Panc1 (cell line): ENCODE results near the gene BACH2. TPM values are rescaled to one million over a fixed set of nuclear protein-coding genes. Genes with fewer than 3 reads are reported as not detected.

Experiments
- ATAC-seq: fragments of 200-7000 bp; cut with Tn5 transposase; 2 replicates; pipeline ENCODE4 v1.9.1; 2020; ENCODE audit warnings: mild to moderate bottlenecking, moderate library complexity
- BruUV-seq: library from RNA; stranded (reverse); fragments of 400-500 nt; replicated peaks from 2 replicates; lab custom pipeline; 2021; lab: Mats Ljungman, UMichigan
- CTCF ChIA-PET: fragments of 300-600 bp; sonication (Branson Sonifier 250); formaldehyde crosslinking; loops from one replicate; lab custom pipeline; 2022; ENCODE audit warnings: antibody characterized with exemption; lab: Charles Lee
- POLR2A ChIA-PET: fragments of 300-600 bp; sonication (Branson Sonifier 250); formaldehyde crosslinking; loops from one replicate; lab custom pipeline; 2022; ENCODE audit warnings: antibody characterized with exemption; lab: Charles Lee
- DNase-seq: peaks from one replicate; pipeline ENCODE4 v3.0.0-alpha.2; 2010; ENCODE audit warnings: low read depth, low spot score
- H3K27ac ChIP-seq: 2 replicates; pipeline ENCODE4 v1.5.1; 2011; ENCODE audit warnings: mild to moderate bottlenecking, low read length, inconsistent platforms
- H3K27me3 ChIP-seq: fragments of 200-500 bp; sonication (Bioruptor generic); 2 replicates; pipeline ENCODE4 v1.6.0; 2014; ENCODE audit warnings: low read length, inconsistent platforms; ENCODE audit not compliant: control insufficient read depth, insufficient read depth
- H3K36me3 ChIP-seq: fragments of 200-500 bp; sonication (Bioruptor generic); 2 replicates; pipeline ENCODE4 v1.5.1; 2014; ENCODE audit warnings: inconsistent platforms, mild to moderate bottlenecking, low read length, moderate library complexity; ENCODE audit not compliant: control insufficient read depth, insufficient read depth
- H3K4me1 ChIP-seq: 2 replicates; pipeline ENCODE4 v1.5.1; 2011; ENCODE audit warnings: inconsistent platforms, mild to moderate bottlenecking, low read length, moderate library complexity; ENCODE audit not compliant: control insufficient read depth, insufficient read depth
- H3K4me3 ChIP-seq, 2 experiments: 2 replicates each; pipeline ENCODE4 v1.5.1; 2011 to 2012; ENCODE audit warnings: low read depth in 2 of 2, low read length in 2 of 2, mild to moderate bottlenecking in 2 of 2, inconsistent platforms in 1 of 2, moderate library complexity in 1 of 2
- H3K9me3 ChIP-seq: fragments of 200-500 bp; sonication (Bioruptor generic); 2 replicates; pipeline ENCODE4 v1.5.1; 2014; ENCODE audit warnings: low read depth, mild to moderate bottlenecking, inconsistent platforms, low read length, moderate library complexity; ENCODE audit not compliant: control insufficient read depth, insufficient read depth
- POLR2AphosphoS5 ChIP-seq: IDR thresholded peaks from 2 replicates; pipeline ENCODE4 v1.6.1; 2012; ENCODE audit warnings: mild to moderate bottlenecking, low read depth, low read length, moderate library complexity
- SIN3A ChIP-seq: IDR thresholded peaks from 2 replicates; pipeline ENCODE4 v1.6.1; 2012; ENCODE audit warnings: low read depth, mild to moderate bottlenecking, low read length, moderate library complexity, borderline replicate concordance; ENCODE audit not compliant: insufficient read depth
- TCF7L2 ChIP-seq: IDR thresholded peaks from 2 replicates; pipeline ENCODE4 v1.6.1; 2011; ENCODE audit warnings: mild to moderate bottlenecking, low read depth, low read length, inconsistent platforms
- in situ Hi-C: cut with HindIII; loops from 2 replicates; pipeline ENCODE4 v1.10.0; 2016; ENCODE audit warnings: low sequenced_read_pairs, low pct_unique_long_range_greater_than_20kb
- intact Hi-C: fragments of 100-400 bp; cut with micrococcal nuclease; formaldehyde crosslinking; loops from one replicate; pipeline ENCODE4 v1.10.0; 2022; ENCODE audit not compliant: unreplicated experiment
- total RNA-seq: library from RNA; stranded (reverse); gene quantifications from one replicate; pipeline ENCODE4 v1.2.1, GENCODE V29; 2021; ENCODE audit not compliant: unreplicated experiment
- TF ChIP-seq, protein P1 (sequence below), 2 experiments: IDR thresholded peaks; 2 replicates each; pipeline ENCODE4 v1.6.1; 2011 to 2012; ENCODE audit warnings: low read depth in 2 of 2, control low read depth in 1 of 2, low read length in 1 of 2, mild to moderate bottlenecking in 1 of 2, moderate library complexity in 1 of 2; ENCODE audit not compliant: insufficient read depth in 1 of 2
- TF ChIP-seq, protein P2 (sequence below): fragments of 450-650 bp; IDR thresholded peaks from 2 replicates; pipeline ENCODE4 v1.5.1; 2017; ENCODE audit warnings: mild to moderate bottlenecking

BACH2 gene
- total RNA-seq, 1 experiment from 2014 or later = 1.6 TPM

DNA sequence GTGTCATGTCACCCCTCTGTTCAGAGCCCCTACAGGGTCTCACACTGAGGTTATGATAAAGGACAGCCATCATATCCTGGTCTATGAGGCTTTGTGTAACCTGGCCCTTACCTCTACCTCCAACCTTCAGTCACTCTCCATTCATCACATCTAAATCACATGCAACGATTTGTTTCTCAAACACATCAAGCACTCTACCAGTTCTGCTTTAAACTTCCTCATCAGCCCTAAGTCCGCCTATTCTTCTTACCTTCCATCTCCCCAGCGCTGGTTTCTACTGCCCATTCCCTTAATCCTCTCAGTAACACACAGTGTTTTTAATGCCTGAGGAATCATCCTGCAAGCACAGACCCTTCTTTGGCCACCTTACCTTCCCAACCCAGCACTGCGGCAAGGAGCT lies 17.9 kb upstream of the BACH2 start:
- ATAC-seq (no peak), DNase-seq (no peak)
- no peaks in the 10 kb centered on the region for H3K9me3 ChIP-seq
- CTCF ChIA-PET = no interaction called here
- intact Hi-C loops (no loop called here), in situ Hi-C loops (no loop called here)
- H3K4me3 ChIP-seq = no peak overlapping the region
- TF ChIP-seq POLR2AphosphoS5 (no peak), SIN3A (no peak), TCF7L2 (no peak)
- TF ChIP-seq, protein P1, sequence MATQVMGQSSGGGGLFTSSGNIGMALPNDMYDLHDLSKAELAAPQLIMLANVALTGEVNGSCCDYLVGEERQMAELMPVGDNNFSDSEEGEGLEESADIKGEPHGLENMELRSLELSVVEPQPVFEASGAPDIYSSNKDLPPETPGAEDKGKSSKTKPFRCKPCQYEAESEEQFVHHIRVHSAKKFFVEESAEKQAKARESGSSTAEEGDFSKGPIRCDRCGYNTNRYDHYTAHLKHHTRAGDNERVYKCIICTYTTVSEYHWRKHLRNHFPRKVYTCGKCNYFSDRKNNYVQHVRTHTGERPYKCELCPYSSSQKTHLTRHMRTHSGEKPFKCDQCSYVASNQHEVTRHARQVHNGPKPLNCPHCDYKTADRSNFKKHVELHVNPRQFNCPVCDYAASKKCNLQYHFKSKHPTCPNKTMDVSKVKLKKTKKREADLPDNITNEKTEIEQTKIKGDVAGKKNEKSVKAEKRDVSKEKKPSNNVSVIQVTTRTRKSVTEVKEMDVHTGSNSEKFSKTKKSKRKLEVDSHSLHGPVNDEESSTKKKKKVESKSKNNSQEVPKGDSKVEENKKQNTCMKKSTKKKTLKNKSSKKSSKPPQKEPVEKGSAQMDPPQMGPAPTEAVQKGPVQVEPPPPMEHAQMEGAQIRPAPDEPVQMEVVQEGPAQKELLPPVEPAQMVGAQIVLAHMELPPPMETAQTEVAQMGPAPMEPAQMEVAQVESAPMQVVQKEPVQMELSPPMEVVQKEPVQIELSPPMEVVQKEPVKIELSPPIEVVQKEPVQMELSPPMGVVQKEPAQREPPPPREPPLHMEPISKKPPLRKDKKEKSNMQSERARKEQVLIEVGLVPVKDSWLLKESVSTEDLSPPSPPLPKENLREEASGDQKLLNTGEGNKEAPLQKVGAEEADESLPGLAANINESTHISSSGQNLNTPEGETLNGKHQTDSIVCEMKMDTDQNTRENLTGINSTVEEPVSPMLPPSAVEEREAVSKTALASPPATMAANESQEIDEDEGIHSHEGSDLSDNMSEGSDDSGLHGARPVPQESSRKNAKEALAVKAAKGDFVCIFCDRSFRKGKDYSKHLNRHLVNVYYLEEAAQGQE (IDR thresholded peaks at IDR 0.05; ENCODE audit: insufficient read depth in 1 of 2, low read depth in 2 of 2, low read length in 1 of 2) = no peak
- TF ChIP-seq, protein P2, sequence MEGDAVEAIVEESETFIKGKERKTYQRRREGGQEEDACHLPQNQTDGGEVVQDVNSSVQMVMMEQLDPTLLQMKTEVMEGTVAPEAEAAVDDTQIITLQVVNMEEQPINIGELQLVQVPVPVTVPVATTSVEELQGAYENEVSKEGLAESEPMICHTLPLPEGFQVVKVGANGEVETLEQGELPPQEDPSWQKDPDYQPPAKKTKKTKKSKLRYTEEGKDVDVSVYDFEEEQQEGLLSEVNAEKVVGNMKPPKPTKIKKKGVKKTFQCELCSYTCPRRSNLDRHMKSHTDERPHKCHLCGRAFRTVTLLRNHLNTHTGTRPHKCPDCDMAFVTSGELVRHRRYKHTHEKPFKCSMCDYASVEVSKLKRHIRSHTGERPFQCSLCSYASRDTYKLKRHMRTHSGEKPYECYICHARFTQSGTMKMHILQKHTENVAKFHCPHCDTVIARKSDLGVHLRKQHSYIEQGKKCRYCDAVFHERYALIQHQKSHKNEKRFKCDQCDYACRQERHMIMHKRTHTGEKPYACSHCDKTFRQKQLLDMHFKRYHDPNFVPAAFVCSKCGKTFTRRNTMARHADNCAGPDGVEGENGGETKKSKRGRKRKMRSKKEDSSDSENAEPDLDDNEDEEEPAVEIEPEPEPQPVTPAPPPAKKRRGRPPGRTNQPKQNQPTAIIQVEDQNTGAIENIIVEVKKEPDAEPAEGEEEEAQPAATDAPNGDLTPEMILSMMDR = no peak
- no peaks in the 10 kb centered on the region for H3K36me3 ChIP-seq
- no TSS peak for BruUV-seq
- no peaks in the 10 kb centered on the region for H3K4me1 ChIP-seq
- POLR2A ChIA-PET = no interaction called here
- no peak overlapping the region for H3K27ac ChIP-seq
- H3K27me3 ChIP-seq = no peaks in the 10 kb centered on the region

DNA sequence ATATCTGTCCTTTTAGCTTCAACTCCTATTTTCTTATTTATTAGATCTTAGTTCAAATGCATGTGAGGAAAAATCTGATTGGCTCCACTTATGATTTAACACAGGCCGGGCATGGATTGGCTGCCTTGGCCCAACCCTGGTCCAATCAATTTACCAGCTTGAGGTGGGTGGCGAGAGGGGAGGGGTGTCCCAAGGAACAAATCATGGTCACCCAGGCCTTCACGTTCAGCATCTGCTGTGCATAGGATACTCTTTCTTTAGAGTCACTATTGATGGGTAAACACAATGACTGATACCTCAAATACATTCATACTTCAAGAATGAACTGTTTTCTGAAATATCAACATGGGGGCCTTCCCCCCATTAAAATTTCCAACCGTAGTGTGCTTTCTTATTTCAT lies 14.9 kb upstream of the BACH2 start:
- H3K9me3 ChIP-seq = no peaks in the 10 kb centered on the region
- H3K27ac ChIP-seq = no peak overlapping the region
- in situ Hi-C loops = no loop called here
- H3K36me3 ChIP-seq = no peaks in the 10 kb centered on the region
- no peak for TF ChIP-seq POLR2AphosphoS5
- DNase-seq (no peak), ATAC-seq (no peak)
- ChIA-PET CTCF (no interaction called here), POLR2A (no interaction called here)
- H3K4me1 ChIP-seq = no peaks in the 10 kb centered on the region
- no peaks in the 10 kb centered on the region; the same call in none of the 2 replicates for H3K27me3 ChIP-seq
- no TSS peak for BruUV-seq
- H3K4me3 ChIP-seq = no peak overlapping the region
- intact Hi-C loops = no loop called here

DNA sequence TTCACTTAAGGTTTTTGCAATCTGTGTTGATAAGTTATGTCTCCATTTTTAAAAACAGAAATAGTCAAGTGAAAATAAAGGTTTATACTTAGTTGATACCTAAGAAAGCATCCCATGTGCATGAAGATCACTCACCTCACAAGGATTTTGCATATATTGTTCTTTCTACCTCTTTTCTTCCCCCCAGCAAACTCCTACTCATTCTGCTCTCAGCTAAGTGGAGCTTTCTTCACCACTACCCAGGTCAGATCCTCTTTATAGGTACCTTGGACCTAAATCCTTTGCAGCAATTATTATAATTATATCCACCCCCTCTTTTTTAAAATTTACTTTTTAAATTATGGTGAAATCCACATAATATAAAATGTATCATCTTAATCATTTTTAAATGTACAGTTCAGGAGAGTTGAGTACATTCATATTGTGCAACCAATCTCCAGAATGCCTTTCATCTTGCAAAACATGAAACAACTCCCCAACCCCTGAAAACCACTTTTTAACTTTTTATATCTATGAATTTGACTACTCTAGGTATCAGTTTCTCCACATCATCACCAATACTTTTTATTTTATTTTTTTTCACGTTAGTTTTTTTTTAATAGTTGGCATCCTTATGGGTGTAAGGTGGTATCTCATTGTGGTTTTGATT lies 9.3 kb upstream of the BACH2 start:
- no peaks in the 10 kb centered on the region for H3K4me1 ChIP-seq
- CTCF ChIA-PET = no interaction called here
- in situ Hi-C loops = no loop called here
- H3K27me3 ChIP-seq = no peaks in the 10 kb centered on the region; the same call in none of the 2 replicates
- H3K36me3 ChIP-seq = no peaks in the 10 kb centered on the region
- H3K9me3 ChIP-seq = no peaks in the 10 kb centered on the region
- no peak for DNase-seq
- BruUV-seq = no TSS peak
- ATAC-seq = no peak
- intact Hi-C loops = no loop called here
- H3K27ac ChIP-seq = no peak overlapping the region
- POLR2A ChIA-PET = no interaction called here
- TF ChIP-seq, protein P2 = no peak
- TF ChIP-seq, protein P1 (IDR thresholded peaks at IDR 0.05; ENCODE audit: insufficient read depth in 1 of 2, low read depth in 2 of 2, low read length in 1 of 2) = no peak
- TF ChIP-seq TCF7L2 (no peak), POLR2AphosphoS5 (no peak), SIN3A (no peak)
- H3K4me3 ChIP-seq = no peak overlapping the region
